B cell (primary cell): ENCODE results near the gene ARHGAP26.

Experiments
- EZH2 ChIP-seq: IDR thresholded peaks from 2 replicates; pipeline ENCODE4 v1.6.1; 2012; ENCODE audit warnings: borderline replicate concordance, low read depth, mild to moderate bottlenecking, moderate library complexity, low read length; ENCODE audit not compliant: insufficient read depth, poor library complexity, severe bottlenecking
- TF ChIP-seq, protein P1 (sequence below): fragments of 200-600 bp; IDR thresholded peaks from one replicate; pipeline ENCODE4 v1.8.0; 2022; ENCODE audit warnings: antibody characterized with exemption, mild to moderate bottlenecking

DNA sequence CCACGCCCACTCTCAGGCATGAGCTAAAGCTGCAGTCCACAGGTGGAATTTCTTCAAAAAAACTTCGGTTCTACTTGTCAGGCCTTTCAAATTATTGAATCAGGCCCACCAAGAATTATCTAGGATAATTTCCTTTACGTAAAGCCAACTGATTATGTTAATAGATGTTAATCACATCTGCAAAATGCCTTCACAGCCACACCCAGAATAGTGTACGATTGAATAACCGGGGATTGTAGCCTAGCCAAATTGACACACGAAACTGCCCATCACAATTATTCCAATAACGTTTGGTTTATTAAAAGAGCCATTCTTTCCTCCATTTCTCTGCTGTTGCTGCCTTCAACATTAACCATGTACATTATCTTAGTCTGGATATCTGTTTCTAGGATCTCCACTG, 484.6 kb downstream of the ARHGAP26 start:
- TF ChIP-seq, protein P1, sequence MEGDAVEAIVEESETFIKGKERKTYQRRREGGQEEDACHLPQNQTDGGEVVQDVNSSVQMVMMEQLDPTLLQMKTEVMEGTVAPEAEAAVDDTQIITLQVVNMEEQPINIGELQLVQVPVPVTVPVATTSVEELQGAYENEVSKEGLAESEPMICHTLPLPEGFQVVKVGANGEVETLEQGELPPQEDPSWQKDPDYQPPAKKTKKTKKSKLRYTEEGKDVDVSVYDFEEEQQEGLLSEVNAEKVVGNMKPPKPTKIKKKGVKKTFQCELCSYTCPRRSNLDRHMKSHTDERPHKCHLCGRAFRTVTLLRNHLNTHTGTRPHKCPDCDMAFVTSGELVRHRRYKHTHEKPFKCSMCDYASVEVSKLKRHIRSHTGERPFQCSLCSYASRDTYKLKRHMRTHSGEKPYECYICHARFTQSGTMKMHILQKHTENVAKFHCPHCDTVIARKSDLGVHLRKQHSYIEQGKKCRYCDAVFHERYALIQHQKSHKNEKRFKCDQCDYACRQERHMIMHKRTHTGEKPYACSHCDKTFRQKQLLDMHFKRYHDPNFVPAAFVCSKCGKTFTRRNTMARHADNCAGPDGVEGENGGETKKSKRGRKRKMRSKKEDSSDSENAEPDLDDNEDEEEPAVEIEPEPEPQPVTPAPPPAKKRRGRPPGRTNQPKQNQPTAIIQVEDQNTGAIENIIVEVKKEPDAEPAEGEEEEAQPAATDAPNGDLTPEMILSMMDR = no peak
- no peak for TF ChIP-seq EZH2
